Activated T-helper 1 cell treated with anti-CD3 and anti-CD28 coated beads, Interleukin-2, amount 50 U/mL, for 16 hours (primary cell): ENCODE data around the gene GNAL.
"Not testable (repeated sequence)": the region's sequence is repeated elsewhere in the genome, so short reads cannot be mapped to it uniquely, and the experiment has no call there.

Experiments
- DNase-seq, 2 donors: peaks; one replicate each; pipeline ENCODE4 v3.0.0-alpha.2; 2020; ENCODE audit warnings: low read depth in 1 of 2, low spot score in 1 of 2

GNAL gene

GRCh38 chr18:11688972-11689668 lies at the start of gene GNAL:
Gene GNAL (plus strand): TSS chr18:11689264. CDS start chr18:11689564, 300 bp downstream.
- peak in 1 of 2 donors; percentile 3 for DNase-seq

GRCh38 chr18:11647310-11647709 lies 41.8 kb upstream of the GNAL start:
- not testable (repeated sequence) for DNase-seq

- not testable (repeated sequence) for DNase-seq
These were observed 41.3 kb upstream of the GNAL start for GRCh38 chr18:11647804-11648203.

GRCh38 chr18:11649839-11650238 lies 39.2 kb upstream of the GNAL start:
- no peak for DNase-seq

GRCh38 chr18:11651899-11652298 lies 37.2 kb upstream of the GNAL start:
- DNase-seq: no peak

- DNase-seq: no peak
These were observed 35.5 kb upstream of the GNAL start for GRCh38 chr18:11653521-11653920.

GRCh38 chr18:11654736-11655605 lies 34.1 kb upstream of the GNAL start:
- DNase-seq: peak in 1 of 2 donors; percentile 5

- no peak for DNase-seq
These were observed 33.5 kb upstream of the GNAL start for GRCh38 chr18:11655606-11655932.

GRCh38 chr18:11657152-11657551 lies 31.9 kb upstream of the GNAL start:
- DNase-seq: no peak

- DNase-seq: no peak
These were observed 31.5 kb upstream of the GNAL start for GRCh38 chr18:11657554-11657953.

GRCh38 chr18:11658019-11658418 lies 31.0 kb upstream of the GNAL start:
- DNase-seq: no peak

- no peak for DNase-seq
These were observed 30.1 kb upstream of the GNAL start for GRCh38 chr18:11658989-11659388.

GRCh38 chr18:11660691-11661090 lies 28.4 kb upstream of the GNAL start:
- DNase-seq: no peak

GRCh38 chr18:11661430-11661829 lies 27.6 kb upstream of the GNAL start:
- no peak for DNase-seq

- no peak for DNase-seq
These were observed 25.5 kb upstream of the GNAL start for GRCh38 chr18:11663439-11664029.

GRCh38 chr18:11664286-11664685 lies 24.8 kb upstream of the GNAL start:
- DNase-seq: no peak

- DNase-seq: no peak
These were observed 23.9 kb upstream of the GNAL start for GRCh38 chr18:11665146-11665545.

GRCh38 chr18:11665587-11665986 lies 23.5 kb upstream of the GNAL start:
- no peak for DNase-seq

GRCh38 chr18:11666176-11666575 lies 22.9 kb upstream of the GNAL start:
- no peak for DNase-seq

- DNase-seq: no peak
These were observed 22.2 kb upstream of the GNAL start for GRCh38 chr18:11666831-11667230.

- DNase-seq: no peak
These were observed 21.5 kb upstream of the GNAL start for GRCh38 chr18:11667578-11667977.
